CD4-positive, alpha-beta T cell treated with Interleukin-17A for 1 hour (primary cell): ENCODE measurements around the gene MCF2L2.

ENCODE experiments used
- DNase-seq: peaks from one replicate; pipeline ENCODE4 v3.0.0-alpha.2; 2020

MCF2L2 gene

GRCh38 chr3:183158113-183158512, 270.3 kb downstream of the MCF2L2 start:
- DNase-seq = no peak

- no peak for DNase-seq
These were observed 272.2 kb downstream of the MCF2L2 start for GRCh38 chr3:183156266-183156665.

GRCh38 chr3:183155499-183155898, 272.9 kb downstream of the MCF2L2 start:
- no peak for DNase-seq

- no peak for DNase-seq
These were observed 275.0 kb downstream of the MCF2L2 start for GRCh38 chr3:183153210-183153950.

- no peak for DNase-seq
These were observed 276.5 kb downstream of the MCF2L2 start for GRCh38 chr3:183151821-183152351.

GRCh38 chr3:183151086-183151485, 277.3 kb downstream of the MCF2L2 start:
- no peak for DNase-seq

- DNase-seq = no peak
These were observed 278.3 kb downstream of the MCF2L2 start for GRCh38 chr3:183149915-183150750.

GRCh38 chr3:183148056-183148455, 280.4 kb downstream of the MCF2L2 start:
- no peak for DNase-seq

- no peak for DNase-seq
These were observed 284.1 kb downstream of the MCF2L2 start for GRCh38 chr3:183144363-183144762.

- no peak for DNase-seq
These were observed 286.2 kb downstream of the MCF2L2 start for GRCh38 chr3:183142199-183142598.

- no peak for DNase-seq
These were observed 293.6 kb downstream of the MCF2L2 start for GRCh38 chr3:183134844-183135243.

GRCh38 chr3:183132409-183132808, 296.0 kb downstream of the MCF2L2 start:
- no peak for DNase-seq

- DNase-seq = no peak
These were observed 296.7 kb downstream of the MCF2L2 start for GRCh38 chr3:183131735-183132134.

GRCh38 chr3:183131186-183131725, 297.2 kb downstream of the MCF2L2 start:
- DNase-seq = no peak

GRCh38 chr3:183129243-183129642, 299.2 kb downstream of the MCF2L2 start:
- DNase-seq = no peak

- DNase-seq = no peak
These were observed 299.7 kb downstream of the MCF2L2 start for GRCh38 chr3:183128709-183129108.
